Stimulated activated naive CD8-positive, alpha-beta T cell treated with anti-CD3 and anti-CD28 coated beads, Interleukin-15, Interleukin-2, amounts not matched to agents 100 ng/mL and 50 ng/mL, for 24 hours (primary cell): ENCODE measurements around the gene PI16.
"Not testable (repeated sequence)": the region's sequence is repeated elsewhere in the genome, so short reads cannot be mapped to it uniquely, and the experiment has no call there.

Experiments used
- H3K27ac Mint-ChIP-seq: one replicate; pipeline ENCODE4 v1.8.0; 2021; ENCODE audit warnings: mild to moderate bottlenecking, mixed read lengths
- H3K27me3 Mint-ChIP-seq: one replicate; pipeline ENCODE4 v1.8.0; 2021; ENCODE audit warnings: mixed read lengths
- H3K36me3 Mint-ChIP-seq: one replicate; pipeline ENCODE4 v1.8.0; 2021; ENCODE audit warnings: low read depth, mixed read lengths
- H3K4me1 Mint-ChIP-seq: one replicate; pipeline ENCODE4 v1.8.0; 2021; ENCODE audit warnings: low read depth, mixed read lengths
- H3K4me3 Mint-ChIP-seq: one replicate; pipeline ENCODE4 v1.8.0; 2021; ENCODE audit warnings: mild to moderate bottlenecking, mixed read lengths
- H3K9me3 Mint-ChIP-seq: one replicate; pipeline ENCODE4 v1.8.0; 2021; ENCODE audit warnings: mixed read lengths

The PI16 gene

GRCh38 chr6:36939005-36939404 lies 15.5 kb upstream of the PI16 start:
- H3K27me3 Mint-ChIP-seq, result not testable (repeated sequence)

GRCh38 chr6:36940027-36940426 lies 14.5 kb upstream of the PI16 start:
- Mint-ChIP-seq H3K27ac (no peak overlapping the region), H3K9me3 (no peaks in the 10 kb centered on the region), H3K36me3 (no peaks in the 10 kb centered on the region), H3K4me1 (peaks cover 10% of the 10 kb centered on the region), H3K4me3 (no peak overlapping the region), H3K27me3 (no peaks in the 10 kb centered on the region)

More at GRCh38 chr6:36939005-36939404, 15.5 kb upstream of the PI16 start:
- H3K36me3 Mint-ChIP-seq, H3K9me3 Mint-ChIP-seq, H3K27ac Mint-ChIP-seq, H3K4me3 Mint-ChIP-seq, H3K4me1 Mint-ChIP-seq: not testable (repeated sequence)

- not testable (repeated sequence) for H3K9me3 Mint-ChIP-seq, H3K36me3 Mint-ChIP-seq
Measured at GRCh38 chr6:36941561-36941960, 13.0 kb upstream of the PI16 start.

GRCh38 chr6:36942329-36942728 lies 12.2 kb upstream of the PI16 start:
- not testable (repeated sequence) for H3K27ac Mint-ChIP-seq

More at GRCh38 chr6:36941561-36941960, 13.0 kb upstream of the PI16 start:
- not testable (repeated sequence) for H3K27ac Mint-ChIP-seq, H3K4me3 Mint-ChIP-seq, H3K27me3 Mint-ChIP-seq
- peaks cover 10% of the 10 kb centered on the region for H3K4me1 Mint-ChIP-seq

GRCh38 chr6:36944650-36945049 lies 9.9 kb upstream of the PI16 start:
- Mint-ChIP-seq H3K27me3 (no peaks in the 10 kb centered on the region), H3K4me1 (peaks cover 20% of the 10 kb centered on the region), H3K4me3 (no peak overlapping the region), H3K9me3 (no peaks in the 10 kb centered on the region), H3K27ac (no peak overlapping the region), H3K36me3 (no peaks in the 10 kb centered on the region)

More at GRCh38 chr6:36942329-36942728, 12.2 kb upstream of the PI16 start:
- H3K4me1 Mint-ChIP-seq, result peaks cover 10% of the 10 kb centered on the region
- not testable (repeated sequence) for H3K4me3 Mint-ChIP-seq, H3K36me3 Mint-ChIP-seq, H3K27me3 Mint-ChIP-seq, H3K9me3 Mint-ChIP-seq

GRCh38 chr6:36945301-36945700 lies 9.2 kb upstream of the PI16 start:
- Mint-ChIP-seq H3K4me1 (peaks cover 21% of the 10 kb centered on the region), H3K27ac (no peak overlapping the region), H3K27me3 (no peaks in the 10 kb centered on the region), H3K9me3 (no peaks in the 10 kb centered on the region), H3K36me3 (no peaks in the 10 kb centered on the region), H3K4me3 (no peak overlapping the region)

GRCh38 chr6:36946526-36946925 lies 8.0 kb upstream of the PI16 start:
- no peaks in the 10 kb centered on the region for H3K36me3 Mint-ChIP-seq
- H3K4me3 Mint-ChIP-seq, result no peak overlapping the region
- H3K27me3 Mint-ChIP-seq, result no peaks in the 10 kb centered on the region
- H3K9me3 Mint-ChIP-seq, result no peaks in the 10 kb centered on the region
- no peak overlapping the region for H3K27ac Mint-ChIP-seq
- H3K4me1 Mint-ChIP-seq, result peaks cover 21% of the 10 kb centered on the region

- Mint-ChIP-seq H3K4me3 (no peak overlapping the region), H3K27me3 (no peaks in the 10 kb centered on the region), H3K27ac (no peak overlapping the region), H3K9me3 (no peaks in the 10 kb centered on the region), H3K36me3 (no peaks in the 10 kb centered on the region), H3K4me1 (peaks cover 21% of the 10 kb centered on the region)
Measured at GRCh38 chr6:36947570-36948351, 6.8 kb upstream of the PI16 start.

- H3K4me1 Mint-ChIP-seq, result peaks cover 24% of the 10 kb centered on the region
- not testable (repeated sequence) for H3K9me3 Mint-ChIP-seq, H3K27ac Mint-ChIP-seq, H3K36me3 Mint-ChIP-seq, H3K4me3 Mint-ChIP-seq, H3K27me3 Mint-ChIP-seq
Measured at GRCh38 chr6:36949076-36949475, 5.5 kb upstream of the PI16 start.

GRCh38 chr6:36949636-36950035 lies 4.9 kb upstream of the PI16 start:
- no peak overlapping the region for H3K4me3 Mint-ChIP-seq
- H3K9me3 Mint-ChIP-seq, result no peaks in the 10 kb centered on the region
- H3K4me1 Mint-ChIP-seq, result peaks cover 26% of the 10 kb centered on the region
- H3K27ac Mint-ChIP-seq, result no peak overlapping the region
- H3K27me3 Mint-ChIP-seq, result no peaks in the 10 kb centered on the region
- H3K36me3 Mint-ChIP-seq, result no peaks in the 10 kb centered on the region

- Mint-ChIP-seq H3K27ac (no peak overlapping the region), H3K36me3 (no peaks in the 10 kb centered on the region), H3K4me3 (no peak overlapping the region), H3K4me1 (peaks cover 33% of the 10 kb centered on the region), H3K27me3 (no peaks in the 10 kb centered on the region), H3K9me3 (no peaks in the 10 kb centered on the region)
Measured at GRCh38 chr6:36953931-36954261, 642 bp upstream of the PI16 start.

GRCh38 chr6:36955136-36955535 lies 598 bp downstream of the PI16 start:
- no peaks in the 10 kb centered on the region for H3K9me3 Mint-ChIP-seq
- H3K36me3 Mint-ChIP-seq, result no peaks in the 10 kb centered on the region
- peaks cover 28% of the 10 kb centered on the region for H3K4me1 Mint-ChIP-seq
- peak overlapping the region; percentile 56 for H3K27ac Mint-ChIP-seq
- H3K27me3 Mint-ChIP-seq, result no peaks in the 10 kb centered on the region
- no peak overlapping the region for H3K4me3 Mint-ChIP-seq

- no peak overlapping the region for H3K4me3 Mint-ChIP-seq
- peaks cover 28% of the 10 kb centered on the region for H3K4me1 Mint-ChIP-seq
- H3K36me3 Mint-ChIP-seq, result no peaks in the 10 kb centered on the region
Measured at GRCh38 chr6:36955671-36956445, 1.3 kb downstream of the PI16 start.

GRCh38 chr6:36956446-36956820 lies 1.9 kb downstream of the PI16 start:
- H3K4me1 Mint-ChIP-seq, result peaks cover 28% of the 10 kb centered on the region
- no peaks in the 10 kb centered on the region for H3K9me3 Mint-ChIP-seq
- H3K27me3 Mint-ChIP-seq, result no peaks in the 10 kb centered on the region
- H3K27ac Mint-ChIP-seq, result no peak overlapping the region
- no peaks in the 10 kb centered on the region for H3K36me3 Mint-ChIP-seq
- H3K4me3 Mint-ChIP-seq, result no peak overlapping the region

More at GRCh38 chr6:36955671-36956445, 1.3 kb downstream of the PI16 start:
- Mint-ChIP-seq H3K27me3 (no peaks in the 10 kb centered on the region), H3K9me3 (no peaks in the 10 kb centered on the region), H3K27ac (no peak overlapping the region)

- H3K27ac Mint-ChIP-seq, result no peak overlapping the region
- no peaks in the 10 kb centered on the region for H3K27me3 Mint-ChIP-seq
- H3K4me1 Mint-ChIP-seq, result peaks cover 36% of the 10 kb centered on the region
- no peaks in the 10 kb centered on the region for H3K9me3 Mint-ChIP-seq
- no peaks in the 10 kb centered on the region for H3K36me3 Mint-ChIP-seq
- no peak overlapping the region for H3K4me3 Mint-ChIP-seq
Measured at GRCh38 chr6:36957773-36958271, 3.3 kb downstream of the PI16 start.
